ENCODE results near the gene HMMR.
"Not testable (repeated sequence)": the region's sequence is repeated elsewhere in the genome, so short reads cannot be mapped to it uniquely, and the experiment has no call there.

The HMMR gene

GRCh38 chr5:163535290-163535689, 74.9 kb downstream of the HMMR start:
- no peak overlapping the region for H3K27ac ChIP-seq
- no peaks in the 10 kb centered on the region for H3K27me3 ChIP-seq (replicated peaks)
- no peak for TF ChIP-seq CTCF (IDR thresholded peaks at IDR 0.05; ENCODE audit: low read depth, low read length, missing control alignments)
- no peak overlapping the region for H3K4me3 ChIP-seq (ENCODE audit: low read depth, low read length)
- no peaks in the 10 kb centered on the region for H3K36me3 ChIP-seq (replicated peaks)
- DNase-seq, result no peak
- in situ Hi-C loops (cut with HindIII; ENCODE audit: low pct_ligation_motif_present, low sequenced_read_pairs), result no loop called here

DNA sequence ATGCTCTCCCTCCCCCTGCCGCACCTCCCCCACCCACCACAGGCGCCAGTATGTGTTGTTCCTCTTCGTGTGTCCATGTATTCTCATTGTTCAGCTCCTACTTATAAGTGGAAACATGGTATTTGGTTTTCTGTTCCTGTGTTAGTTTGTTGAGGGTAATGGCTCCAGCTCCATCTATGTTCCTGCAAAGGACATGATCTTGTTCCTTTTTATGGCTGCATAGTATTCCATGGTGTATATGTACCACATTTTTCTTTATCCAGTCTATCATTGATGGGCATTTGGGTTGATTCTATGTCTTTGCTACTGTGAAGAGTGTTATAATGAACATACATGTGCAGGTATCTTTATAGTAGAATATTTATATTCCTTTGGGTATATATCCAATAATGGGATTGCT, 76.0 kb downstream of the HMMR start:
- H3K4me3 ChIP-seq (ENCODE audit: low read depth, low read length); H3K27ac ChIP-seq; DNase-seq; in situ Hi-C loops (cut with HindIII; ENCODE audit: low pct_ligation_motif_present, low sequenced_read_pairs); H3K36me3 ChIP-seq (replicated peaks); H3K27me3 ChIP-seq (replicated peaks): not testable (repeated sequence)

- Histone ChIP-seq H3K36me3 (replicated peaks) (no peaks in the 10 kb centered on the region), H3K27ac (no peak overlapping the region), H3K4me3 (ENCODE audit: low read depth, low read length) (no peak overlapping the region), H3K27me3 (replicated peaks) (no peaks in the 10 kb centered on the region)
- no peak for TF ChIP-seq CTCF (IDR thresholded peaks at IDR 0.05; ENCODE audit: low read depth, low read length, missing control alignments)
- DNase-seq, result no peak
- in situ Hi-C loops (cut with HindIII; ENCODE audit: low pct_ligation_motif_present, low sequenced_read_pairs), result no loop called here
Observed at GRCh38 chr5:163540696-163541095, 80.3 kb downstream of the HMMR start.

Measured in brain microvascular endothelial cell (primary cell).